ENCODE measurements around the gene UNC5B.

UNC5B gene

DNA sequence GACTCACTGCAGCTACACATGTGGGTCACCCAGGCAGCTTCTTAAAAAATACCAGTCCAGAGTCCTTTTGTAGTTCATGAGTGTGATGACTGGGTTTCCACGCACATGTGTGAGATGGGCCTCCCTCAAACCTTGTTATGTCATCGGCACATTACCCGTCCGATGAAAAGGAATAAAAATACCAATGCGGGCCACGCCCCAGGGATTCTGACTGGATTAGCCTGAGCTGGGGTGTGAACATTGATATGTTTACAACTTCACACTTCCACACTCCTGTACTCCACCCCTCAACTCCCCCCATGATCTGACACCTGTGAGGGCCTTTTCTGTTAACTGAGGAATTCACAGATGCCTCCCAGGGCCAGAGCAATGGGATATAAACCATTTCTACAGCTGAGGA, 112.9 kb downstream of the UNC5B start:
- DNase-seq: no peak

DNA sequence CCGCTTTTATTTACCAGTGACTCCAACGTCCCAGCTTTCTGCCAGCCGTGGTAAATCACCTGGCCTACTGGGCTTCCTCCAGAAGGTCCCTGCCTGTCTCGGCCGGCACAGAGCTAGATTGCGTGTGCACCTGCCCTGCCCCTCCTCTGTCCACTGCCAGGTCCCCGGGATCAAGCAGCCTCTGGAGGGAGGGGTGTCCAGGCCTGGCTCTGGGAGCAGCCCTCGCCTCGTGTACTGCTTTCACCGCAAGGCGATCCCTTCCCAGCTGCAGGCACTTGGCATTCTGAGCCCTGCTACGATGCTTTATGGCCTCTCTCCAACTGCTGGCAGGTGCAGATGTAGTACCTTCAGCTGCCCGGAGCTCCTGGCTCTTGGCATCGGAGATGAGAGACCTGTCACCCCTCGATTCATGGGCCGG, 114.1 kb downstream of the UNC5B start:
- no peak for DNase-seq

DNA sequence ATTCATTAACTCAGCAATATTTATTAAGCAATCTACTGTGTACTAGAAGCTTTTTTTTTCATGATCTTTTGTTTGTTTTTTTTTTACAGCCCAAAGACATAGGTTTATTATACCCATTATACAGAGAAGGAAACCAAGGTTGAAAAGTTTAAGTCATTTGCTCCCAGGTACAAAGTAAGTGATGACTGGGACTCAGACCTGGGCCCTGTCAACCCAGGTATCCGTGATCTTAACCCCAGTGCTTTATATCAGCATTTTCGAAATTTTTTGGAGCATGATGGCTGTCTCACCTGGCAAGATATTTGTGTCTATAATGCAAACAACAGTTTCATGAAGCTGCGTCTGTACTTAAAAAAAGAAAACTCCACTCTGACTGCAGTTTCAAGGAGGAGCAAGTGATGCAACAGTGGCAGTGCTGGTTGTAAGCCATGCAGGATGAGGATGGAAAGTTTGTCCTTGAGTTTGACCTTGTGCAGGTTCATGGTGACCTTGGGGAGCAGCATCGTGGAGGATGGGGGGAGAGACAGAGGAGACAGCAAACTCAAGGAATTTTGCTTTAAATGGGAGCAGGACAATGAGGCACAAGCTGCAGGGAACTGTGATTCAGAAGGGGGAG, 118.5 kb downstream of the UNC5B start:
- DNase-seq: no peak

DNA sequence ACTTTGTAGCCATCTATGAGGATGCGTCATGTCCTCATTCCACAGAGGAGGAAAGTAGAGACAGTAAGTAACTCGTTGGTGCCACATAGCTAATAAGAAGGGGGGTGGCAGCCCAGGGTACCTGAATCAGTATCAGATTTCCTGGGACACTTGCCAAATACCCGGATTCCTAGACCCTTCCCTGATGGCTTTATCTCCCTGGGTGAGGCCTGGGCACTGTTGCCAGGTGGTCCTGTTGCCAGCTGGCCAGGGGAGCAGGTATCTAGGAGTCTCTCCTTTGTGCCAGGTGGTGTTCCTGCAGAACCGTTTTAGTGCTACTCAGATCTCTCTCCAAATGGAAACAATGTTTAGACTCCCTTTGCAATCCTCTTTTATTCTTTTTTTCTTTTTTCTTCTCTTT, 119.4 kb downstream of the UNC5B start:
- no peak for DNase-seq

DNA sequence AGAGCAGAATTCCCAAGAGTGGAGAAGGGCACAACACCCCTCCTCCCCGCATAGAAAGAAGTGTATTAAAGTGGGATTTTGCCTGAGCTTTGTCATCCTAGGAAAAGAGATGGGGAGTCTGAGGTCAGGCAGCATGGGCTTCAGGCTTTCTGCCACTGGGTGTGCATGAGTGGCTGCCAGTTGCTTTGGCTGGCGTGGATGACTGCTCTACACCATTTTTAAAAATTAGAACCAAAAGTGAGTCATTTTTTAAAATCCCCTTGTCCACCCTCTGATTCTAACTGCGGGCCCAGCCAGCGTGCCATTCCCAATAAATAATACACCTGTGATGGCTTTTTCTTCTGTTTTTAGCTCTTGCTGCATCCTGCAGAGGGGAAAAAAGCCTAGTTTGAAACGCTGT, 120.1 kb downstream of the UNC5B start:
- no peak for DNase-seq

DNA sequence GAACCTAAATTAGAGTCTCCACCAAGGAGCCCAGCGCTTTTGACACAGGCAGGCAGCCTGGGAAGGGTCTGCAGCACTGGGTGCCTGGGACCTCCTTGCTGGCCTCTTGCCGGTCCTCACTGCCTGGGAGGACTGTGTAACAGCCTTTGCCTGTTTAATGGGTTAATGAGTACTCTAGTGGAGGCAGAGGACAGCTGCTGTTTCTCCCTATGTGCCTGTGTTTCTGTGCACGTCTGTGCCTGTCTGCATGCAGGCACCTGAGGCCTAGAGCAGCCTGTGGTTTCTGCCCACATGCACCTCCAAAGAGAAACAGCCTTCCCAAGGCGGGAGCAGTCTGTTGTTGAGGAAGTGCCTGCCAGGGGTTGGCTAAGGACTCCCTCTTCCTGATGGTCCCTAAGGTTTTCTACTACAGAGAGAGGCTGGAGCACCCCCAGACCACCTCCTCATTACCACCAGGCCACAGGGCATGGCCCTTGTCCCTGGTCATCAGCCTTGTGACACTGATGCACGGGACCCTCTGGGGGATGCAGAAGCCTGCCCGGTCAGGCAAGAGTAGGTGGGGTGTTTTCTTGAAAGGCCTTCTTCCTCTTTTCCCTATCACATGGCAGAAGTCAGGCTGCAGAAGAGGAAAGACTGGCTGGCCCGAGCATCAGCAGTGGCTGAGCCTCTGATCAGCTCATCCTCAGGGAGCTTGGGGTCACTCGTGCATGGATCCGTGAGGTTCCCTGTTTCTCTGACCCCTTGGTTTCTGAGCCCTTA, 120.9 kb downstream of the UNC5B start:
- DNase-seq: no peak

DNA sequence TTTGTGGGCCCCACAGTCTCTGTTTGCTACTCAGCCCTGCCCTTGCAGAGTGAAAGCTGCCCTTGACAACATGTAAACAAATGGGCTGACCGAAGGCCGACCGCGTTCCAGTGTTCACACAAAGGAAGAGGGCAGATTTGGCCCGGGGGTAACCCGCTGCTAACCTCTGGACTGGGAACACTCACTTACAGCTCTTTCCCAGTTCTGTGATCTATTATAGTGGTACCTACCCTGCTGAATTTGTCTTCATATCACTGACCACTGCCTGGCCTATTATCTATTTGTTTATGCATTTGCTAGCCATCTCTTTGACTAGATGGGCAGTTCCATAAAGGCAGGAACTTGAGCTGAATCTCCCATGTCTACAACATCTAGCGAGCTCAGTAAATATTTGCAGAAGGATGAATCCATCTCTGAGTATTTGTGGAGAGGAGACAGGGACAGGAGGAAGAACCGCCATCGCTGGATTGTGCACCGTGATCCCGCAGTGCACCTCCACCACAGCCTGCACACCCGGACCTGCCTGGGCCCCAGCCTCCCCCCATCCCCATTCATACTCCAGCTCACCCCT, 121.9 kb downstream of the UNC5B start:
- DNase-seq: no peak

DNA sequence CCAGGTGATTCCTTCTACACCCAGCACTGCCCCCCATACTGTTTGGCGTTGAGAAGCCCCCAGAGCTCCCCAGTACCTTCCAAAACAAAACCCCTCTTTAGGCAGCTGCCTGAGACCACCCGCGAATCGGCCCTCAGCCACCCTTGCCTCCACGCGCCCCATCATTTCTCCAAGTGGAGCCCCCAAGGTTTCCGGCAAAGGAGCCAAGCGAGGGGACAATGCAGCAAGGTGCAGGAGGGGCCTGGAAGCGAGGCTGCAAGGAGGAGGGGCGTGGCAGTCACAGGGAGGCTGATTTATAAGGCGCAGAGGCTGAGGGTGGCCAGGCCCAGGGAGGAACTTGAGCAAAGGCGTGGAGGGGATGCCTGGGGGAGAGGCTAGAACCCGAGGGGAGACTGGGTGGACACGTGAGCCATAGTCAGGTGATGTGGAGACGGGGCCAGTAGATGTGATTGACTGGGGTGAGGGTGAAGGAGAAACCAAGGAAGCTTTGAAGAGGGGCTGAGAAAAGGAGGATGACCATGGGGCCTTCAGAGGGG, 122.9 kb downstream of the UNC5B start:
- DNase-seq: no peak

DNA sequence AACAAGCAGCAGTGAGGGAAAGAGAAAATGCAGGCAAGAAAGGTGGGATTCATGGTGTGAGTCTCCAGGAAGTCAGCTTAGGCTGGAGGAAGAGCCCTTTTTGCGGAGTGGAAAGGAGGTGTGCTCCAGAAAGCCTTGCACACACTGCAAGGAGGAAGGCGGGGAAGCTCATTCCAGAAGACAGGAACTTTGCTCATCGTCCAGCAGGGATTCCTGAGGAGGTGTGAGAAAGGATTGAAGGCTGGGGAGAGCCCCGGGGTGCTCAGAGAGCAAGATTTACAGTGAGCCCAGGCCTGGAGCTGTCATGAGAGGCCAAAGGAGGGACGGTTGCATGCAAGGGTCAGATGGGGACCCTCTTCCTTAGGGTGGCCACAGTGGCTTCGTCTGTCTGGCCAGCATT, 124.3 kb downstream of the UNC5B start:
- DNase-seq: no peak

DNA sequence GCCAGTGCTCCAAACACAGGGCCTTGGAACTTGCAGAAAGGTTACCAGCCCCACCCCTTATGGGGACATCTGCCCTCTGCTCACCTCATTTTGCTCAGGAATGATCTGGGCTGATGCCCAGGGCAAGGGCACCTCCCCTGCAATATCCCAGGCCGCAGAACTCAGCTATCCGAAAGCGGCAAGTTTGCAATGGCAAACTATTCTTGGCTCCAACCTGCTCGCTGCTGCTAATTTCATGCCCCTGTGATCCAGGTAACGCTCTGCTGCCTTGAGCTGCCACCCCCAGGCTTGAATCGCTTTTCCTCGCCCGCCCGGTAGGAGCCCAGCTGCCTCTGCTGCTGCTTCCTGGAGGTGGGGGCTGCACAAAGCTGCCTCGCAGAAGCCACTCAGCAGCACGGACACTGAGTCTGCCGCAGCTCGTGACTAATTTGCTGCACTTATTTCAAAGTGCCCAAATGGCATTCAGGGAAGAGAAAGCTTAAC, 124.9 kb downstream of the UNC5B start:
- no peak for DNase-seq

DNA sequence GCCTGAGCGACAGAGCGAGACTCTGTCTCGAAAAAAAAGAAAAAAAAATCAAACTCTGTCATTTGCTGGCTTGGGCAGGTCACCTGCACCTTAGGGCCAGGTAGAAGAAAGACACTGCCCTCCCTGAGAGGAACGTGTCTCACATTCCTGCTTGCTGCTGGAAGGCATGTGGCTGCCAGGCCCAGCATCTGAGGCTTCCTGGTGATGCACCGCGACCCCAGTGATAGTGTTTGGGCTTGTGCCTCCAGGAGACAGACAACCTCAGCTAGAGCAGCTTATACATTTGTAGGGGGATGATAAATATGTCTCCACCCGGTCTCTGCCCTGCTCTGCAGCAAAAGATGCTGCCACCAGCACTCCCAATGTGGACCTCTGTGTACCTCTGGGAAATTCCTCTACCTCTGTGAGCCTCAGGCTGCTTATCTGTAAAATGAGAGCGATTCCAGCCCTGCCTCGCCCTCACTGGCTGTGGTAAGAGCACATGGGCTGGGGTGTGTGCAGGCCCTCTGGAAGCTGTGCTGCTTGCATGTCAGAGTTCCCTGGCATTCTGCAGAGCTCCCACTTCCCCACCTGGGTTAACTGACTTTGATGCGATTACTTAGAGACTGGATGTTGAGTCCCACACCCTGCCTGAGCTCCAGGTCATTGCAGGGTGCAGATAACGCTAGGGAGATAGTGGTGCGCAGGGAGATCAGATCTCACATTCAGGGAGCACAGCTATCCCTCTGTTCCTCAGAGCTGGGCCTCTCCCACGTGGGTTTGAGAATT, 126.5 kb downstream of the UNC5B start:
- peak; percentile 48 for DNase-seq

DNA sequence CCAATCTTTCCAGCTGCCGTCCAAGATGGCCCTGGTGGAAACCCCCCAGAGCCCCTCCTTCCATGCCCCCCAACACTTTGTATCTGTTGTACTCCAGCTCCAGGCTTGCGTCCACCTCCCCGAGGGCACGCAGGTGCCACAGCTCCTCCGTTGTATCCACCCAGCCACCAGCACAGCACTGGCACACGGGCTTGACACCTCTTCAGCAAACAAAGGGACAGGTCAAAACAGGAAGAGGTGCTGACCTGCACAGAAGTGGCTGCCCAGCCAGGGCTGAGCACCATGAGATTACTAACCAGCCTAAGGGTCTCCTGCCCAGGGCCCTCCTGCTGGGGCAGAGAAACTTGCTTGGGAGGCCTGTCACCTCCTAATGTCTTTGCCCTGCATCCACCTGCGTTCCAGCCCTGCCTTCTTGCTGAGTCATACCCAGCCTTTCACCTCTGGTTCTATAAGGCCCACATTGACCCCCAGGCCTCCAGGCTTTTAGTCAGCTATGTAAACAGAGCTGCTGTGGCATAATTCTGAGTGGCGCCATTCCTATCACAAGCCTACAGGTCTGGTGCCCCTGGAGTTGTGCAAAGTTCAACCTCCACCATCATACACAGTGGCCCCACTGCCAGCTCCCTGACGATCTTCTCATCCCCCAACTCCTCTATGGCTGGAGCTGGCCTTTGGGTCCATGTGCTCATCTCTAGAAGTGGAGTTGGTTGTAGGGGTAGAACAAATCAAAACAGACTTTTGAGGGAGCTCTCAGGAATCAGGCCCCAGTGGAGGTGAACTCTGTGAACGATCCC, 127.6 kb downstream of the UNC5B start:
- no peak for DNase-seq

DNA sequence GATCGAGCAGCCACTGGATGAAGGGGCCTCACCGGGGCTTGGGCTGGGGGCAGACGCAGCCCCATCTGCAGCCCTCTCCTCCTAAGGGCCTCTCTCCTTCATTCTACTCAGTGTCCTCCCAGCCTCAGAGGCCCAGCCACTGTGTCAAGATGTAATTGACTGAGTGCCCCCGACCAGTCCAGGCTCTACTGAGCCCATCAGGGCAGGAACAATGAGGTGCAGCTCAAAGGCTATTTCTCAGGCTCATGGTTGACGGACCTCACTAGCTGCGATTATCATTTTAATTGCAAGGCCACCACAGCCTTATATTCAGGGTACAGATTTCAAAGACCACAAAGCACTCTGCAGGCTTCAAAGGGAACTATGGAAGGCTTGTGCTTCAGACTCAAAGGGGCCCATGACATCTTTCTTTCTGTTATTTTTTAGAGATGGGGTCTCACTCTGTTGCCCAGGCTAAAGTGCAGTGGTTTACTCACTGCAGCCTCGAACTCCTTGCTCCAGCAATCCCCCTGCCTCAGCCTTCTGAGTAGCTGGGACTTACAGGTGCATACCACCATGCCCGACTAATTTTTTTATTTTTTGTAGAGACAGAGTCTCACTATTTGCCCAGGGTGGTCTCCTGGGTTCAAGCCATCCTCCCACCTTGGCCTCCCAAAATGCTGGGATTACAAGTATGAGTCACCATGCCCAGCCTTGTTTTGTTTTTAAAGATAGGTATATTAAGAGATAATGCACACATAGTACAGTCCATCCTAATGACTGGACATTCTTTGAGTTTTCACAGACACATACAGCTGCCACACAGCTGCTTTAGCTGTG, 130.4 kb downstream of the UNC5B start:
- DNase-seq: no peak

DNA sequence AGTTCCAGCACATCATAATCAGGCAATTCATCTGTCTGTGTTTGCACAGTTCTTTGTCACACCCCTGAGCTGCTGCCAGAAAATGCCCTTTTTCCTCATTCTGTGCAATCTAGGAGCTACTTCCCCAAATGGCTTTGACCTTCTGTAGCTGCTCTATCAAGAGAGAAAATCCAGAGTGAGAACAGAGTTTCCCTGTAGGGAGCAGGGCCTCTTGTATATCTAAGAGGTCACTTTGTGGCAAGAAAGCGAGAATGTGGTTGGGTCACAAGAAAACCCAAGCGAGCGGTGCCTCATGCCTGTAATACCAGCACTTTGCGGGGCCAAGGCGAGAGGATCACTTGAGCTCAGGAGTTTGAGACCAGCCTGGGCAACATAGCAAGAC, 131.0 kb downstream of the UNC5B start:
- DNase-seq: peak; percentile 55

DNA sequence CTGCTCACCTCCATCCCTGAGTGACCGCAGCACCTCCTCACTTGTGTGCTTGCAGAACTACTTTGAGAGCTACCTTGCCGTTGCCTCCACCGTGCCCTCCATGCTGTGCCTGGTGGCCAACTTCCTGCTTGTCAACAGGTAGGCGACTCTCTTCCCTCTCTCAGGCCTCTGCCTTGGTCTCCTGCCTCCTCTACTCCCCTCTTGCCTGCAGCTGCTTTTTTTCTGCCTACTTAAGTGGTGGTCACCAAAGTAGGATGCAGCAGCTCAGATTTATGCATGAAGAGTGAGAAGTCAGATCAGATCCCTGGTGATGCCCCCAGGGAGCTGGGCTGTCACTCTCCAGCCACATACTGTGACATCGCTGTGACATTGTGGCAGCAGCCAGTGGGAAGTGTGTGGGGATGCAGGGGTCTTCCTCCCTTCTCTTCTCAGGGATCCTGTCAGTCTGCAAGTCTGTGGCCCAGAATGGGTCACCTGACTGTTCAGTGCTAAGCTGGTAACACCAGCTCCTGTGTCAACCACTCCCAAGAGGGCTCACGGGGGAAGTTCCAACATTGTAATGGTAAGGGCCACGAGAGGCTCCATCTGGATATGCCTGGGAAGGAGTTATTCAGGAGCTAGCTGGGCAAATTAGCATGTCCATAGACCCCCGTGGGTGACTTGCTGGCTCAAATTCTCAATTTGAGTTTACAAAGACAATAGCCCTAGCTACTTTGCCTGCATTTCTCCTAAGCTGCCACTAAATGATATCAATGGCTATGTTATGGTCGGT, 132.0 kb downstream of the UNC5B start:
- no peak for DNase-seq

DNA sequence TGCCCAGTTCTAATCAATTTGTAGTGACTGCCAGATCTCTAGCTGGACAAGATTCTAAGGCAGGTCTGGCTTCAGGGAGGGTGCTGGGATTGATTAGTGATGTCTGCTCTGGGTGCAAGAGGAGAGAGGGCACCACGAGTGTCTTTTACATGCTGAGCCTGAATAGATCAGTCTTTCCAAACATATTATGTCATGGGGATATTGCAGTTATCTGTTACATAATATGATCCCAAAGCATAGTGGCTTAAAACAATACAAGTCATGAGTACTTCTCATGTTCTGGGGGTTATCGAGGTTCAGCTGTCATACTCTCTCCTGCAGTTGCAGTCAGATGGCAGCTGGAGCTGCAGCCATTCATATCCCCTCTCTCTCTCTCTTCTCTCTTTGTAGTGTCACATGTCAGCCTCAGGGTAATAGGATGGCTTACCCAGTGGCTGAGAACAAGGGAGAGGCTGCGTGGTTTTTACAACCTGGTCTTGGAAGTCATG, 132.7 kb downstream of the UNC5B start:
- DNase-seq: peak; percentile 16

DNA sequence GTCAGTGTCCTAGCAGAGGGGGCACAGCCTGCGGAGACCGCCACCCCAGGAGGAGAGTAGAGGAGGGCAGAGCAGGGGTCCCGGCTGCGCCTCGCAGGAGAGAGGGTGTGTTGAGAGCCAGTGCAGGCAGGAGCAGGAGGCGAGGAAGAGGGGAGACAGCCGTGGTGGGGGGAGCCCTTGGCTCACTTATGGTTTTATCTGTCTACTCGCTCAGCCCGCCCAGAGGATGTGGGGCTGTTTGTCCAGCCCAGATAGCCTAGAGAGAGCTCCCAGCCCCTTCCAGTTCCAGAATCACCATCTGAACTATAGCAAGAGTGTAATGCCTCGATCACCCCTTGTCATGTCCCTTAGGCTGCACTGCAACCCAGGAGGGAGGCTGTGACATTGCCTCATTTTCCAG, 133.3 kb downstream of the UNC5B start:
- peak; percentile 48 for DNase-seq

DNA sequence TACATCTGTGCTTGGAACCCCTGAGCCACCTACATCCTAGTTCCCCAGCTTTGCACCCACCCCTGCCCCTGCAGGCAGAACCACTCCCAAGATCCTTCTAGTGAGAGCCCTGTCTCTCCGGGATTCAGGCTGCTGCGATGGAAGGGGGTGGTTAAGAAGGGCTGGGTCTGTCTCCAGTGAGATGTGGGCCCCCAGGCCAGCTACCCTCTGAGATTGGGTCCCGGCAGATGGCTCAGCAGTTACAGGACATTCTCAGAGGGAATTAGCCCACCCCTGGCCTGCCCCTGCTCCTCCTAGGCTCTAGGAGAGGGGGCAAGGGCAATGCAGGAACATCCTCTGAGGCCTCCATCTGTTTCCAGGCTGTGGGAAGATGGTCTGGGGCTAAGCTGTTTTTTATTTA, 134.4 kb downstream of the UNC5B start:
- DNase-seq: no peak

DNA sequence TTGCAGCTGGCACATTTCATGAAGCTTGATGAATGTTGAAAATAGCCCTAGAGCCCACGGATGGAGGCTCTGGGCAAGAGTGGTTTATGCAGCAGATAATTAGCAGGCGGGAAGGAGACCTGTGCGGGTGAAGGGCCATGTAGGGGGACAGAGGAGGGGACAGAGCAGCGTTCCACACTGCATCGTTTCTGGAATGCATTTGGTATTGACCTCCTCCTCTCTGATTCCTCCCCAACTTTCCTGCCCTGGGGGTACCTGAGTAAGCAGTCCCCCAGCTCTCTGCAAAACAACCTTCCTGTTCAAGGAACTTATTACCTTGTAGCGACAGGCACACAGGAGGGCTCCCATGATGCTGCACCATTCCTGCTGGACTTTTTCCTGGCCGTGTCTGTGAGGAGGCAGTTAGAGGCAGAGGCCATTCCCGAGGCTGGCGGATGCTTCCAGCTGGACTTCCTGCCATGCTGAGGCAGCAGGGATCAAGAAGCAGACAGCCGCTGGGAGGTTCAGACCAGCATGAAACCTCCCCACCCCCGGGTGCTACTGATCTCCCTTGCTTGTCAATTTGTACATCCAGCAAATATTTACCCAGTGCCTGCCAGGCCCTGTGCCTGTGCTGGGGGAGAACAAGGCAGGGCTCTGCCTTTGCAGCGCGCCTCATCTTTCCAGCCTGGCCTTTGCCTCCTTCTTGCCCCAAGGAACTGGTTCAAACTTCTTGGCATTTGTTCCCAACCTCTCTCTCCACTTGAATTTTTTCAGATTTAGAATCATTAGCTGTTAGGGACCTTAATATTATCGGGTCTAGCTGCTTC, 135.4 kb downstream of the UNC5B start:
- no peak for DNase-seq

DNA sequence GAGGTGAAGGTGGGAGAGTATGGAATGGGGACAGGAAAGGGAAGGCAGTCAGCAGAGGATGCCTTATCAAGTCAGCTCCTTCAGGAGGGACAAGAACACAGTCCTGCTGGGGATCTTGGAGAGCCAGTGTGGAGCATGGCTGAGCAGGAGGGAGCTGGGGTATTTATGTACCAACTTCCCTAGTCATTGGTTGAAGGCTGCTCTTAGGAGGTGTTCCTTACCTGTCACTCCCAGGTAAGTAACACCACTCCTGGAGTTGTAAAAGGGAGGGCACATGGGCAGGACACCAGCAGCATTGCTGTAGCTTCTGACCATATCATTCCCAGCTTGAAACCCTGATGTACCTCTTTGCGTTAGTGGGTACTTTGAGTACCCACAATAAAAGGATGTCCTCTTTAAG, 136.5 kb downstream of the UNC5B start:
- DNase-seq: no peak

Data from hematopoietic multipotent progenitor cell treated with erythropoietin and hydrocortisone succinate and interleukin-3 and kit ligand, for 8 days (in vitro differentiated cells).